Psoas muscle (tissue), 8 donors: ENCODE measurements around the gene CFAP70. TPM values are rescaled to one million over a fixed set of nuclear protein-coding genes. Genes with fewer than 3 reads are reported as not detected.

Experiments used
- ATAC-seq, 4 donors: fragments of 200-7000 bp; cut with Tn5 transposase; one replicate each; pipeline ENCODE4 v1.9.1; 2020; ENCODE audit warnings: moderate library complexity in 3 of 4, mild to moderate bottlenecking in 2 of 4
- DNase-seq, 2 donors: peaks; one replicate each; pipeline ENCODE4 v3.0.0-alpha.2; 2020
- H3K27ac ChIP-seq: fragments of 200-600 bp; one replicate; pipeline ENCODE4 v1.8.0; 2022
- H3K27me3 ChIP-seq, 3 donors: fragments of 200-600 bp in 1 of 3; one replicate each; pipeline versions ENCODE4 v1.6.1 to v1.8.0; 2013 to 2022; ENCODE audit warnings: low read length in 2 of 3, mild to moderate bottlenecking in 2 of 3, moderate library complexity in 1 of 3; ENCODE audit not compliant: insufficient read depth in 3 of 3
- H3K36me3 ChIP-seq, 2 donors: fragments of 200-600 bp in 1 of 2; one replicate each; pipeline versions ENCODE4 v1.6.1 to v1.8.0; 2013 to 2022; ENCODE audit warnings: low read depth in 1 of 2, mild to moderate bottlenecking in 1 of 2, moderate library complexity in 1 of 2; ENCODE audit not compliant: insufficient read depth in 1 of 2
- H3K4me1 ChIP-seq: fragments of 200-600 bp; one replicate; pipeline ENCODE4 v1.8.0; 2022
- H3K4me3 ChIP-seq: fragments of 200-600 bp; one replicate; pipeline ENCODE4 v1.8.0; 2022; ENCODE audit warnings: mild to moderate bottlenecking
- H3K9me3 ChIP-seq: fragments of 200-600 bp; one replicate; pipeline ENCODE4 v1.8.0; 2022
- CTCF ChIP-seq: fragments of 200-600 bp; IDR thresholded peaks from one replicate; pipeline ENCODE4 v1.8.0; 2022; ENCODE audit warnings: antibody characterized with exemption
- WGBS, 3 donors: extraction: QIAGEN DNeasy Blood & Tissue Kit; methylation state at CpG; one replicate each; pipeline versions ENCODE4 v1.1.6 to v1.1.7; 2013; 5-methylcytosine and 5-hydroxymethylcytosine counted together
- intact Hi-C, 2 donors: fragments of 100-400 bp; cut with DNase I; formaldehyde crosslinking; loops; one replicate each; pipeline versions ENCODE4 v1.11.0 to v1.14.2; 2022
- polyA plus RNA-seq, 3 donors: library from polyadenylated mRNA; stranded (reverse); fragments of 200-250 nt; gene quantifications; one replicate each; pipeline ENCODE4 v1.2.3, GENCODE V29; 2013
- total RNA-seq, 4 donors: library from RNA; stranded (reverse); fragmentation: NEBNext Ultra II Directional in 2 of 4; extraction: Animal tissue kit (Norgen Biotek cat#: 25700) in 2 of 4; gene quantifications; one replicate each; pipeline versions ENCODE4 v1.2.1 to v1.2.4, GENCODE V29; 2021 to 2023
- donor health status: healthy with polysubstance abuse.
- donor health status: DM: no; HTN: no; CAD: no; lungs with moderate emphysema.
- donor health status: Bipolar disorder and iron deficiency.
- donor health status: healthy.
- donor health status: DM: yes; HTN: yes; CAD: no.
- donor health status: DM: no; HTN: no; CAD: no.
- donor health status: DM: no; HTN: no; CAD: no.
- donor health status: DM: yes; HTN: yes; CAD: no.

Gene CFAP70
- total and polyA plus RNA-seq, 7 donors: 0.08 to 0.86 (median 0.47) TPM

GRCh38 chr10:73405556-73405955 is 46.9 kb upstream of the CFAP70 start:
- TF ChIP-seq CTCF: no peak
- Histone ChIP-seq H3K36me3 (peaks cover 0 to 16% of the 10 kb centered on the region in 2 donors), H3K27ac (peak overlapping the region; percentile 47), H3K9me3 (no peaks in the 10 kb centered on the region), H3K4me3 (no peak overlapping the region), H3K4me1 (peaks cover 57% of the 10 kb centered on the region), H3K27me3 (no peaks in the 10 kb centered on the region)
- DNase-seq (no peak), ATAC-seq (peak in 2 of 4 donors; percentile 14 to 26)
- WGBS, 3 donors: 38 to 78% (median 55%) methylated on average over 3 of the region's 3 CpGs
- intact Hi-C loops: no loop called here

- ATAC-seq: peak; percentile 57 to 76 (median 68)
- peaks cover 54% of the 10 kb centered on the region for H3K4me1 ChIP-seq
- no peaks in the 10 kb centered on the region for H3K27me3 ChIP-seq
- no peak overlapping the region for H3K4me3 ChIP-seq
- intact Hi-C loops: no loop called here
- peak overlapping the region; percentile 47 for H3K27ac ChIP-seq
- no peaks in the 10 kb centered on the region for H3K9me3 ChIP-seq
- DNase-seq: no peak
- WGBS, 3 donors: 45 to 79% (median 48%) methylated on average over 9 of the region's 9 CpGs
- no peak for TF ChIP-seq CTCF
- peaks cover 0 to 24% of the 10 kb centered on the region in 2 donors for H3K36me3 ChIP-seq
Observed at GRCh38 chr10:73404690-73405089, 46.0 kb upstream of the CFAP70 start.

GRCh38 chr10:73401636-73402035 is 43.0 kb upstream of the CFAP70 start:
- peaks cover 41% of the 10 kb centered on the region for H3K4me1 ChIP-seq
- WGBS, 3 donors: 71 to 91% (median 76%) methylated on average over 6 of the region's 6 CpGs
- intact Hi-C loops: no loop called here
- no peaks in the 10 kb centered on the region for H3K27me3 ChIP-seq
- H3K36me3 ChIP-seq: peaks cover 3 to 39% of the 10 kb centered on the region in 2 donors
- ATAC-seq (no peak), DNase-seq (no peak)
- no peaks in the 10 kb centered on the region for H3K9me3 ChIP-seq
- no peak for TF ChIP-seq CTCF
- no peak overlapping the region for H3K27ac ChIP-seq
- no peak overlapping the region for H3K4me3 ChIP-seq

GRCh38 chr10:73399063-73399462 is 40.4 kb upstream of the CFAP70 start:
- peaks cover 5 to 65% of the 10 kb centered on the region in 2 donors for H3K36me3 ChIP-seq

More at GRCh38 chr10:73399063-73399462, 40.4 kb upstream of the CFAP70 start:
- Histone ChIP-seq H3K27ac (peak overlapping the region; percentile 43), H3K27me3 (no peaks in the 10 kb centered on the region), H3K9me3 (no peaks in the 10 kb centered on the region), H3K4me3 (no peak overlapping the region), H3K4me1 (peaks cover 21% of the 10 kb centered on the region)
- intact Hi-C loops: no loop called here
- TF ChIP-seq CTCF: no peak
- ATAC-seq: peak in 2 of 4 donors; percentile 3 to 12
- WGBS, 3 donors: 61 to 62% (median 61%) methylated on average over 4 of the region's 4 CpGs
- no peak for DNase-seq
